KBM-7 (cell line): Measurements from ENCODE around the gene PRUNE1.

Experiments
- DNase-seq: peaks from one replicate; pipeline ENCODE4 v3.0.0-alpha.2; 2015
- in situ Hi-C: fragments of 300-500 bp; cut with MboI; formaldehyde crosslinking; loops from 2 replicates; pipeline ENCODE4 v1.14.3; 2020; ENCODE audit warnings: low sequenced_read_pairs, low pct_unique_long_range_greater_than_20kb, mixed read lengths

PRUNE1 gene, protein sequence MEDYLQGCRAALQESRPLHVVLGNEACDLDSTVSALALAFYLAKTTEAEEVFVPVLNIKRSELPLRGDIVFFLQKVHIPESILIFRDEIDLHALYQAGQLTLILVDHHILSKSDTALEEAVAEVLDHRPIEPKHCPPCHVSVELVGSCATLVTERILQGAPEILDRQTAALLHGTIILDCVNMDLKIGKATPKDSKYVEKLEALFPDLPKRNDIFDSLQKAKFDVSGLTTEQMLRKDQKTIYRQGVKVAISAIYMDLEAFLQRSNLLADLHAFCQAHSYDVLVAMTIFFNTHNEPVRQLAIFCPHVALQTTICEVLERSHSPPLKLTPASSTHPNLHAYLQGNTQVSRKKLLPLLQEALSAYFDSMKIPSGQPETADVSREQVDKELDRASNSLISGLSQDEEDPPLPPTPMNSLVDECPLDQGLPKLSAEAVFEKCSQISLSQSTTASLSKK

DNA sequence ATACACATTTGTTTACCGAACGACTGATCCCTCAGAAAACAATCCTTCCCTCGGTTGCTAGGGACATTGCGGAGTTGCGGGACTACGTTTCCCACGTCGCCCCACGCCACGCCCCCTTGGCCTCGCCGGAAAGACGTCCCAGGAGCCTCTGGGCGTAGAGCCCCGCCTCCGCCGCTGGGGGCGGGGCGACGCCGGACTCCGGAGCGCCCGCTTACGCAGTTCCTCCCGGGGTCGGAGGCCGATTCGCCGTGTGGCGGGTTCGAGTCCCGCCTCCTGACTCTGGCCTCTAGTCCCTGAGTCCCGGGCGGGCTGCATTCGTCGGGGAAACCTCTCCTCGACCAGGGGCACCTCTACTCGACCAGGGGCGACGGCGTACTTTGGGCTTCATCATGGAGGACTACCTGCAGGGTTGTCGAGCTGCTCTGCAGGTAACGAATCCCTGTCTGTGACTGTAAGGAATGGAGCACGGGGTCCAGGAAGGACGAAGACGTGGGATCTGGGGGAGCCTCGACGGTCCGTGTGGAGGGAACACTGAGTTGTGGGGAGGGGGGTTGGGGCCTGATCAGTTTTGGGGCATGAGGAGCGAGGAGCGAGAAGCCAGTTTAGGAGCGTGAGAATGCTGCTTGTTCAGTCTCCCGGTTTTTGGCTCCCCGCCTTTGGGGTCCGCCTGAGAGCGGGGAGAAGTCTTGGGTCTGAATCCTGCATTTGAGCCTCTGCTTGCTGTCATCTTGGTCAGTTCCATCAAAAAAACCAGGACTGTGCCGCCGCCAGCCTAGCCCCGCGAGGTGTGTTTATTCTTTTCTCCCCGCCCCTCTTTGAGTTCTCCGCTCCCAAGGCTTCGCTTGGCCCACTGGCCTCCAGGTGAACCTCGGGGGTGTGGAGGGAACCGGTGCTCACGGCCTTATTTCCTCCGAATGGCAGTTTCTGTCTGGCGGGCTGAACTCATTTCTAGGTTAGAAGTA is at the start of gene PRUNE1:
Gene PRUNE1, plus strand, starts transcription at position 206 of the 962 bp plus-strand sequence. Its CDS starts 184 bp downstream, at position 390.
- in situ Hi-C loops: no loop called here
- peak; percentile 95 for DNase-seq

GRCh38 chr1:150960646-150961045 is 47.6 kb upstream of the PRUNE1 start:
- no peak for DNase-seq
- in situ Hi-C loops: no loop called here

- DNase-seq: no peak
- in situ Hi-C loops: no loop called here
Measured at GRCh38 chr1:150961756-150962155, 46.5 kb upstream of the PRUNE1 start.

DNA sequence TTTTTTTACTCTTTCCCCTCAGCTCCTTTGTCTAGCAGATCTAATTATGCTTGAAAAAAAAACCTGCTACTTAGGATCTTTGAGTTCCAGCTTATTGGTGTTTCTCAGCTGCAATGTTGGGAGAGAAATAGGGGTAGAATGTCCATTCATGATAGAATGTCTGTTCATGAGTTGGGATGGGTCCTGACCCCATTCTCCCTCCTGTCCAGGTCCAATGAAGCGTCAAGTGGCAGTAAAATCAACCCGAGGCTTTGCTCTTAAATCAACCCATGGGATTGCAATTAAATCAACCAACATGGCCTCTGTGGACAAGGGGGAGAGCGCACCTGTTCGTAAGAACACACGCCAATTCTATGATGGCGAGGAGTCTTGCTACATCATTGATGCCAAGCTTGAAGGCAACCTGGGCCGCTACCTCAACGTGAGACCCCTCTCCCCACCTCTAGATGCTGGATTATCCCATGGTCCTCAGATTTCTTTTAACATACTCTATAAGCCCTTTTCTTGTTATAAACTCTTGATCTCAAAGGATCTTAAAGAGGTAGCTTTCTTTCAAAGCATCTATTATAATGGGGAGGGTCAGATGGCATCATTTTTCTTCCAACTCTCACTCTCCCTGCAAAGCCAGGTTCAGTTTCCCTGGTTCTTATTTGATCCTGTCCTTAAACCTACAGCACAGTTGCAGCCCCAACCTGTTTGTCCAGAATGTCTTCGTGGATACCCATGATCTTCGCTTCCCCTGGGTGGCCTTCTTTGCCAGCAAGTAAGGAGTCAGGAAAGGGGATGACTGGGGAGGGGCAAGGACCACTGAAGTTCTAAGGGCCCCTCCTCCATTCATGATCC is 44.7 kb upstream of the PRUNE1 start:
- in situ Hi-C loops: no loop called here
- no peak for DNase-seq

- no peak for DNase-seq
Measured at GRCh38 chr1:150964164-150964489, 44.1 kb upstream of the PRUNE1 start.

GRCh38 chr1:150965605-150966004 is 42.6 kb upstream of the PRUNE1 start:
- no peak for DNase-seq
- in situ Hi-C loops: no loop called here

More at GRCh38 chr1:150964164-150964489, 44.1 kb upstream of the PRUNE1 start:
- in situ Hi-C loops: no loop called here

- DNase-seq: no peak
- in situ Hi-C loops: no loop called here
Measured at GRCh38 chr1:150966011-150966410, 42.2 kb upstream of the PRUNE1 start.

DNA sequence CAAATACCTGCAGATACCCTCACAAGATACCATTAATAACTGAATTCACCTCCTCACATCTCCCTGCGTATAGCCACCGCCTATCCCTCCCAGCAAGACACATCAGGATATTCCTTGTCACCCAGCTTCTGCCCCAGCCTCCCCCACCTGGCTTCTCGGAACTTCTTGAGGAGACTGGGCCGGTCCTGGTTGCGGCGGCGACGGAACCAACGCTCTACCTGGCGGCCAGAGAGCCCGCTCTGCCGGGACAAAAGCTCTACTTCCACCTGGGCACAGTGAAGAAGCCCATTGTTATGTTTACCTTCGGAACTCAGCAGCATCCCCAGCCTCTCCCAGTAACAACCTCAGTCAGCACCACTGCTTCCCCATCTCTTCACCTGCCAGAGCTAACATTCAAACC is 40.3 kb upstream of the PRUNE1 start:
- in situ Hi-C loops: no loop called here

GRCh38 chr1:150968491-150968890 is 39.8 kb upstream of the PRUNE1 start:
- no peak for DNase-seq
- in situ Hi-C loops: no loop called here

More for the DNA sequence above, 40.3 kb upstream of the PRUNE1 start:
- no peak for DNase-seq

DNA sequence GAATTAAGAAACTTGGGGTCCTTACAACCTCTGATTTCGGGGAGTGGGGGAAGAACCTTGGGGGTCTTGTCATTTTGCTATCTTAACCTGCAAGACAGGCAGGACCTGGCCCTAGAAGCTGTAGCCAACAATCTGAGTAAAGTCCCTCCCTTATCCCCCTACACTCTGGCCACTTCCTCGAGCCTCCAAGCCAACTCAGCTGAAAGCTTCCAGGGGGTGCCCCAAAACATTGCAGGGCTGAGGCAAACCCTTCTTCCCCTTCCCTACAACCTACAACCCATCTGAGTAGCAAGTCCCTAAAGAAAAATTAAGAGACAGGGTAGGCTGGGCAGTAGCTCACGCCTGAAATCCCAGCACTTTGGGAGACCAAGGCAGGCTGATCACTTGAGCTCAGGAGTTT is 38.6 kb upstream of the PRUNE1 start:
- in situ Hi-C loops: no loop called here
- no peak for DNase-seq

GRCh38 chr1:150970808-150971582 is 37.3 kb upstream of the PRUNE1 start:
- DNase-seq: no peak
- in situ Hi-C loops: no loop called here

GRCh38 chr1:150971583-150972416 is 36.4 kb upstream of the PRUNE1 start:
- in situ Hi-C loops: no loop called here
- no peak for DNase-seq

DNA sequence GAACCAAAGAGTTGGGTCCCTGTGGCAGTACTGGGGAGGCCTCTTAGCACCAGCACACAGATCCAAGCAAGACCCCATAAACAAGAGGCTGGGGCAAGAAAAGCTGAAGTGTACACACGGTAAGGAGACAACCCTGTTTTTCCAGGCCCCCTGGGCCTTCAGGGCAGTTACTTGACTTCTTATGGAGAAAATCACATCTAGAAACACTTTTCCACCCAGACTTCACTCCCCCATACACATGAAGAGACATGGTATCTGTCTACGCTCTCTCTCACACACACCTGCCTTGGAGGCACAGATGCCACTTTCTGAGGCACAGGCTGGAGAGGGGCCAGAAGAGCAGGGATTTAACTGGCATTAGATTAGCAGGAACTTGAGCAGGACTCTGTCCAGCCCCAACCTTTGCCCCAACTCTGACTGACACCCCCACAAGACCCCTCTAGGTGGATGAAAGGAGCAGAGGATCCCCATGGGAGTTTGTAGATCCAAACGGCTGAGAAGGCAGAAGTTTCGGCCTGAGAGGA is 35.8 kb upstream of the PRUNE1 start:
- DNase-seq: no peak
- in situ Hi-C loops: no loop called here

DNA sequence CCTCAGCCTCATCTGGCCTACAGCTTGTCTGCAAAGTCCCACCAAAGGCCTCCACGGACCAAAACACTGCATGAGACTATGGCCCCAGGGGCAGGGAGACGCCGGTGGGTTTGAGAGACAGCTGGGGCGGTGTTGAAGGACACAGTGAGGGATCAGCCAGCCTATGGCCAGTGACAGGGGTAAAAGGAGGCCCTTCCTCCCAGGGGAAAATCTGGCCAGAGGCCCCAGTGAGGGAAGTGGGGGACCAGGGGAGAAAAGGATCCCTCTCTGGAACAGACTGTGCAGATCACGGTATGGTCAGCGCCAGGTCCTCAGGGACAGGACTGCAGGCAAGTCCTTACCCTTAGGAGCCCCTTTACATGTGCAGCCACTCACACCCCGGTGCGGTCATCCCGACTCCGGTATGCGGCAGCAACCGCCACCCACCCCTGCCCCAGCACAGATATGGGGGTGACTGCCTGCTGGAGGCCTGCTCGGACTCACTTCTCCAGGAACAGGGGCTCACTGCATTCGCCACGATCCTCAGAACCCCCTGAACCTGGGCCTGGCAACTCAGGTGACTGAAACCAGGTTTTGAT is 34.9 kb upstream of the PRUNE1 start:
- in situ Hi-C loops: no loop called here
- no peak for DNase-seq

- in situ Hi-C loops: no loop called here
- DNase-seq: peak; percentile 56
Measured at GRCh38 chr1:150973836-150974579, 34.2 kb upstream of the PRUNE1 start.
